HL-60 (cell line): Measurements from ENCODE around the gene BEST3.
"Not testable (repeated sequence)": the region's sequence is repeated elsewhere in the genome, so short reads cannot be mapped to it uniquely, and the experiment has no call there.

ENCODE experiments used
- DNase-seq, 2 experiments: peaks; one replicate each; pipeline ENCODE4 v3.0.0-alpha.2; 2010 to 2020; ENCODE audit warnings: low read depth in 1 of 2, low spot score in 1 of 2
- H3K27ac ChIP-seq: fragments of 250-450 bp; sonication (Bioruptor Pico); replicated peaks from 2 replicates; pipeline ENCODE4 v1.5.1; 2020; ENCODE audit warnings: mild to moderate bottlenecking, moderate library complexity
- H3K27me3 ChIP-seq: fragments of 250-450 bp; sonication (Bioruptor Pico); 2 replicates; pipeline ENCODE4 v1.5.1; 2021; ENCODE audit warnings: mild to moderate bottlenecking, moderate library complexity; ENCODE audit not compliant: insufficient read depth, poor library complexity, severe bottlenecking
- H3K4me3 ChIP-seq: replicated peaks from 2 replicates; pipeline ENCODE4 v1.5.1; 2011; ENCODE audit warnings: mild to moderate bottlenecking, control low read depth, low read length; ENCODE audit not compliant: insufficient read depth
- GABPA ChIP-seq: IDR thresholded peaks from 2 replicates; pipeline ENCODE4 v1.6.1; 2012; ENCODE audit warnings: low read depth
- POLR2AphosphoS5 ChIP-seq: IDR thresholded peaks from 2 replicates; pipeline ENCODE4 v1.6.1; 2012; ENCODE audit warnings: low read depth
- REST ChIP-seq: IDR thresholded peaks from 2 replicates; pipeline ENCODE4 v1.6.1; 2012; ENCODE audit warnings: low read depth; ENCODE audit not compliant: insufficient replicate concordance
- SPI1 ChIP-seq: IDR thresholded peaks from 2 replicates; pipeline ENCODE4 v1.6.1; 2012; ENCODE audit warnings: low read depth, mild to moderate bottlenecking, borderline replicate concordance
- TF ChIP-seq, protein P1 (sequence below): IDR thresholded peaks from one replicate; pipeline ENCODE4 v1.5.1; 2011; ENCODE audit warnings: low read length, control low read depth, inconsistent platforms; ENCODE audit not compliant: insufficient read depth

BEST3 gene

GRCh38 chr12:69671597-69671996 lies 27.5 kb downstream of the BEST3 start:
- H3K27me3 ChIP-seq = no peaks in the 10 kb centered on the region
- H3K4me3 ChIP-seq = no peak overlapping the region
- H3K27ac ChIP-seq = no peak overlapping the region
- no peak for DNase-seq
- TF ChIP-seq GABPA = no peak
- no peak for TF ChIP-seq SPI1
- no peak for TF ChIP-seq POLR2AphosphoS5
- TF ChIP-seq REST = no peak
- TF ChIP-seq, protein P1, sequence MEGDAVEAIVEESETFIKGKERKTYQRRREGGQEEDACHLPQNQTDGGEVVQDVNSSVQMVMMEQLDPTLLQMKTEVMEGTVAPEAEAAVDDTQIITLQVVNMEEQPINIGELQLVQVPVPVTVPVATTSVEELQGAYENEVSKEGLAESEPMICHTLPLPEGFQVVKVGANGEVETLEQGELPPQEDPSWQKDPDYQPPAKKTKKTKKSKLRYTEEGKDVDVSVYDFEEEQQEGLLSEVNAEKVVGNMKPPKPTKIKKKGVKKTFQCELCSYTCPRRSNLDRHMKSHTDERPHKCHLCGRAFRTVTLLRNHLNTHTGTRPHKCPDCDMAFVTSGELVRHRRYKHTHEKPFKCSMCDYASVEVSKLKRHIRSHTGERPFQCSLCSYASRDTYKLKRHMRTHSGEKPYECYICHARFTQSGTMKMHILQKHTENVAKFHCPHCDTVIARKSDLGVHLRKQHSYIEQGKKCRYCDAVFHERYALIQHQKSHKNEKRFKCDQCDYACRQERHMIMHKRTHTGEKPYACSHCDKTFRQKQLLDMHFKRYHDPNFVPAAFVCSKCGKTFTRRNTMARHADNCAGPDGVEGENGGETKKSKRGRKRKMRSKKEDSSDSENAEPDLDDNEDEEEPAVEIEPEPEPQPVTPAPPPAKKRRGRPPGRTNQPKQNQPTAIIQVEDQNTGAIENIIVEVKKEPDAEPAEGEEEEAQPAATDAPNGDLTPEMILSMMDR = no peak

GRCh38 chr12:69666798-69667197 lies 32.3 kb downstream of the BEST3 start:
- DNase-seq = no peak
- Histone ChIP-seq H3K27me3 (peaks cover 2% of the 10 kb centered on the region), H3K4me3 (no peak overlapping the region), H3K27ac (no peak overlapping the region)
- TF ChIP-seq SPI1 = no peak
- TF ChIP-seq, protein P1 = no peak
- TF ChIP-seq POLR2AphosphoS5 = no peak
- TF ChIP-seq REST = no peak
- TF ChIP-seq GABPA = no peak

DNA sequence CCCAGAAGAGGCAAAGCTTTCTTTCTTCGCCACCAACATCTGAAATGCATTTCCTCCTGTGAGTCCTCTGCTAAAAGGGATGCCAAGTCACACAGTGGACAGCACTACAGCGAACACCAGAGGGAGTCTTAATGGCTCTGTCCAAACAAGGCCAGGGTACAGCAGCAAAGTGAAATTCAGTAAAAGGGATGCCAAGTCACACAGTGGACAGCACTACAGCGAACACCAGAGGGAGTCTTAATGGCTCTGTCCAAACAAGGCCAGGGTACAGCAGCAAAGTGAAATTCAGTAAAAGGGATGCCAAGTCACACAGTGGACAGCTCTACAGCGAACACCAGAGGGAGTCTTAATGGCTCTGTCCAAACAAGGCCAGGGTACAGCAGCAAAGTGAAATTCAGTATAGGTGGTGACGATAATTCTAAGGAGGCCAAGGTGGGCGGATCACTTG lies 34.1 kb downstream of the BEST3 start:
- H3K27me3 ChIP-seq, DNase-seq, H3K27ac ChIP-seq, H3K4me3 ChIP-seq: not testable (repeated sequence)

DNA sequence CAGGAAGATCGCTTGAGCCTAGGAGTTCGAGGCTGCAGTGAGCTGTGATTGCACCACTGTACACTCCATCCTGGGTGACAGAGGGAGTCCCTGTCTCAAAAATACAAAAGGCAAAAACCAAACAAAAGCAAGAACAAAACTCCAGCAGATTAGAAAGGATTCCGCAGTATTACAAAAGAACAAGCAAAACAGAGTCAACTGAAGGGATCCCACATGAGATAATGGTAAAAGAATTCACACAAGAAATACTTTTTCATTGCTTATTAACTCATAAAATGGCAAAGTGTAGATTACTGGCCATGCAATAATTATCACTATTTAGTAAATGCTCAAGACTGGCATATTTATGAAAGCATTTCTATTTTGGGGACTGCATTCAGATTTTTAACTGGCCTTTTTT lies 35.4 kb downstream of the BEST3 start:
- no peak overlapping the region for H3K4me3 ChIP-seq
- no peak overlapping the region for H3K27ac ChIP-seq
- TF ChIP-seq SPI1 (no peak), POLR2AphosphoS5 (no peak)
- TF ChIP-seq, protein P1 = no peak
- peaks cover 2% of the 10 kb centered on the region for H3K27me3 ChIP-seq
- DNase-seq = no peak
